ENCODE data around the gene ATAD1.

ATAD1 gene

DNA sequence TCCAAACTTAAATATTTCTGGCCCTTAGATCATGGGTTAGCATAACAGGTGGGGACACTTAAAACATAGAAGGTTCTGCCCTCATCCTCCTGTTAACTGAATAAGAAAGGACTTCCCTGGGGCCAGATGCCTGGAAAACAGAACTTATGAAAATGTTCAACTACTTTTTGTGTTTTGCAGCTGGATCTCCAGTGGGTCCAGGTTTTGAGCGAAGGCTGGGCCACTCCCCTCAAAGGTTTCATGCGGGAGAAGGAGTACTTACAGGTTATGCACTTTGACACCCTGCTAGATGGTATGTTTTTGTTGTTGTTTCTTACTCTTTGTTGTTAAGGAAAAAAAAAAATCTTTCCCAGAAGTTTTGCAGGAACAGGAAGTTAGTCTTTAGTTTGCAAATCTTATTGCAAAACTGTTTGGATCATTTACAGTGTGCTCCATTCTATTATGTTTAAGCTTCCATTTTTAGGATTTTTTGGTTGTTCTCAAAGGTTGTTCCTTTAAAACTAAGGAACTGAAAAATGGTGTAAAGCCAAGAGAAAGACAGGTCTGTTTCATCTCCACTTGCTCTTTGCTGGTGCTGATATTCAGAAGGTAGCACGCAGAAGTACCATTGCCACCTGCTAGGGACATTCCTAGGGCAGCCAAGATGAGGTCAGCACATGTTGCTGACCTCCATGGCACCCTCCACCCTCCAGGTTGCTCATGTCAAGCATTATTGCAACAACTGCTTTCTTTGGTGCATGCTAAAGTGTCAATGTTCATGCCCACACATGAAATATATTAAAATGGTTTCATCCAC, 102.3 kb downstream of the ATAD1 start:
- DNase-seq (ENCODE audit: low read depth): no peak

DNA sequence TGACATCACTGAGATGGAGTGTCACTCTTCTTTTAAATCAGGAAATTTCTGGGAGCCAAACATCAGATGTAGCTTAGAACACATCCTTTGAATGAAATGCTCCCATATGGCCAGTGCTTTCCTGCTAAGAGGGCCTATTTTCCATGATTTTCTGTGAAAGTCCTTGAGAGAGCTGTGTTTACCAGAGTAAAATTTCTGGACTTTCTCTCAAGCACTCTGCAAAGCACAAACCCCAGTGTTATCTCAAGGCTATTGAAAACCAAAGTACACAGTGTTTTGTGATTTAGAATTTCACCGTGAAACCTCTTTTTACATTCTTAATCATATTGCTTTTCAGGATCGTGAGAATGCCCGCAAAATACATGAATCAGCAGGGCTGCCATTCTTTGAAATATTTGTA, 104.3 kb downstream of the ATAD1 start:
- no peak for DNase-seq (ENCODE audit: low read depth)

DNA sequence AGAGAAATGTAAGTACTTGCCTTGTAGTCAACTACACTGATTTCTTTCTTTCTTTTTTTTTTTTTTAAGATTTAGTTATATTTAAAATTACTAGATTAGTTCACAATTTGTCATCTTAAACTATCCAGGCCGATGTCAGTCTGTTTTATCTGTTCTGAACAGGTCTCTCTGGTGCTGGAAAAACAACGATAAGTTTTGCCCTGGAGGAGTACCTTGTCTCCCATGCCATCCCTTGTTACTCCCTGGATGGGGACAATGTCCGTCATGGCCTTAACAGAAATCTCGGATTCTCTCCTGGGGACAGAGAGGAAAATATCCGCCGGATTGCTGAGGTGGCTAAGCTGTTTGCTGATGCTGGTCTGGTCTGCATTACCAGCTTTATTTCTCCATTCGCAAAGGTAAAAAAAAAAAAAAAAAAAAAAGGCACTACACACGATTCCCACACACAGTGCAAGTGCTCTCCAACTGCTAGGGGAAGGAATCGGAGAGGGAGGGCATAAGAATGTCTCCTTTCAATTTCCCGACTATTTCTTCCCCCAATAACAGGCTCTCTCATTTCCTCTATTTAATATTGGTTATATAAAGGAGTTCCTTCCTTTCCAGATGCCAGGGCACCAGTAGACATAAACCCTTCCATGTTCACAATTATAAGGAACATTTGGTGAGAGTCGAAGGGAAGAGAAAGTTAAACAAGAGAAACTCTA, 105.0 kb downstream of the ATAD1 start:
- no peak for DNase-seq (ENCODE audit: low read depth)

DNA sequence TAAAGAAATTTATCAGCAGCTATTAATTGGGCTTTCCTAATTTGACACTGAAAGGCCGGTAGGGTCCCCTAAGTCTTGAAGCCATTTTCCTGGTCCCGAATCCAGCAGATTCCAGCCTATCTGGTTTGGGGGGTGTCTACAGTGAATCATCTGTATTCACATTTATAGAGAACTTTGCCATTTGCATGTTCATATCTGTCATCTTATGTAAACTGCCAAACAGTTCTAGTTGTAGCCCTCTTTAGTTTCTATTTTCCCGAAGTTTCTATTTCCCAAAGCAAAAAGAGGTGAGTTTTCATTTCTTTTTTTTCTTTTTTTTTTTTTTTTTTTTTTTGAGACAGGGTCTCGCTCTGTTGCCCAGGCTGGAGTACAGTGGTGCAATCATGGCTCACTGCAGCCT, 110.8 kb downstream of the ATAD1 start:
- DNase-seq (ENCODE audit: low read depth): no peak

DNA sequence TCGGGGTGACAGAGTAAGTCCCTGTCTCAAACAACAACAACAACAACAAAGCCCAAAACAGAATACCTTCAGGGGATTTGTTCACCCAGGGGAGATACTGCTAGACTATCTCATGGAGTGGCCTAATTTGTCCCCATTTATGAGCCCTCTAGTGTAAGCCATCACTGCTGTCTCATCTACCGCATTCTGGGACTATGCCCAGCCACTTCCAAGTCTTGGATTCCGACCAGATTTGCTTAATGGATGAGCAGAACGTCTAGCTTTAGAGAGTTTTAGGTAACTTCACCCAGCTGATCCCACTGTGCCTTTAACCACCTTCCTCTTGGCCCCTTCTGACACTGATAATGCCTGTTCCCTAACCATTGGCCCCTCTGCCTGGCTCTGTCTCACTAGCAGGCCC, 111.3 kb downstream of the ATAD1 start:
- DNase-seq (ENCODE audit: low read depth): no peak

DNA sequence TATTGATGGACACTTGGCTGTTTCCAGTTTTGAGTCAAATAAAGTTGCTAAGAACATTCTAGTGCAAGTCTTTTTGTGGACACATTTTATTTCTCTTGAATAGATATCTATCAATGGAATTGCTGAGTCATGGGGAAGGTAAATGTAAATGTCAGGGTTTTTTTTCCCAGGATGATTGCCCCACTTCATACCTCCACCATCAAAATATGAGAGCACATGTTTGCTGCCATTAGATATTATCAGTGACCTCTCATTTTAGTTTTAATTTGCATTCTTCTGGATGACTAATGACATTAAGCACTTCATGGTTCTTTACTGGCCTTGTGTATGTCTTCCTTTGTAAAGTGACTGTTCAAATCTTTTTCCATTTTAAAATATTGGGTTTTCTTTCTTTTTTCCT, 112.7 kb downstream of the ATAD1 start:
- no peak for DNase-seq (ENCODE audit: low read depth)

DNA sequence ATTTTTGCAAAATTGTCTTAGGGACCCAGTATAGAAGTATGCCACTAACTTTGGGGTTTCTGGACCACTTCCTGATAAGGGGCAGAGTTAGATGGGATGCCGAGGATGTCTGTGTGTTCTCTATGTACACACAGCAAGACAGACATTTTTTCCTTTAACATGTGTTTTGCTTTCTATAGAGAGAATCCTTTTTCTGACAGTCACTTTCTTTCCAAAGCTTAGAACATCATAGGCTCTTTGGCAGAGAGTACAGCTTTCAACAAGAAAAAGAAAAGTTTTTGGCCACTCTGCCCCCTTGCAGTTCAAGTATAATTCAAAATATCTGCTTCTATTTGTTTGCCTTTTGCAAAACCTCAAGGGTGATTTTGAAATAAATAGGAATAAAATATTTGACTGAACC, 114.3 kb downstream of the ATAD1 start:
- no peak for DNase-seq (ENCODE audit: low read depth)

DNA sequence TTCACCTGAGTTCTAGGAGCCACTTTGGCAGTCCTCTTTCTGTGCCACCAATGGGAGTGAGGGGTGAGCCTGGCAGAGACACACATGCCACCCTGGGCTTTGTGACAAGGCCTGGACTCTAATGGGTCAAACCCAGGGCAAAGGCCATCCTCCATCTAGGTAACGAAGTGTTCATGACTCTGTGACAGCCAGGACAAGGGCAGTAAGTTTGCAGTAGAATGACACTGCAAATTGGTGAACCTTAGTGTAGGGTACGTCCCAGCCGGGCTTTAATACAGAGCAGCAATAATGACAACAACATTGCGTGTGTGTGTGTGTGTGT, 115.1 kb downstream of the ATAD1 start:
- no peak for DNase-seq (ENCODE audit: low read depth)

DNA sequence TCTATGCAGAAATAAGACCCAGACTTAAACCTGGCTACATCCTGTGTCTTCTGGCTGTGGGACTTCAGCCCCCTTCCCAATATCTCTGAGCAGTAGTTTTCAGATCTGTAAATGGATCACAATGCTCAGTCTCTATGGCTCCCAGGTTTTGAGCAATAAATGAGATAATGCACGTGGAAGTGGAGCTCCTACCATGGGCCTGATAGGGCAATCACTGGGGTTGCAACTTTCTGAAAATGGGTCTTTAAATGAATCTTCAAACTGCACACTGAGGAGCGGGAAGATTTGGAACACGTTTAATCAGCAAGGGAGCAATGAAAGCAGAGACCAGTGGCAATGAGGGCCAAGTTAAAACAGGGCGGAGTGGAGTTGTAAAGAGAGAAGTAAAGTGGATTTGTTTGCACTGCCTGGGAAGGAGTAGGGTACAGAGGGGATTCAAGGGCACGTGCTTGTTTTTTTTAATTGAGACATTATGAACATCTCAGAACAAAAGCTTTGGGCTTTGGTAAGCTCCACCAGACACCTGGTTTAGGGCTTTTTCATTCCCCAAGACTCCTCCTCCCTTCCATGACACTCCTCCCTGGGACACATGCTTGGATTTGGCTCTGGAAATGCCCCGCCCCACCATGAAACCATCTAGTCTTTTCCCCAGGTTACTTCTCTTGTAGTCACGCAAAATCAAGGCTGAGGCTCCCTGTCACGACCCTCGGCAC, 115.6 kb downstream of the ATAD1 start:
- DNase-seq (ENCODE audit: low read depth): no peak

Measured in T follicular helper cell (primary cell).